Subcutaneous abdominal adipose tissue (tissue), 5 donors: ENCODE data around the gene ALG9.

ENCODE experiments used
- H3K27ac ChIP-seq: one replicate; pipeline ENCODE4 v1.7.0; 2013; ENCODE audit warnings: low read depth, mild to moderate bottlenecking, inconsistent platforms, low read length, moderate library complexity
- H3K27me3 ChIP-seq, 5 donors: one replicate each; pipeline ENCODE4 v1.7.0; 2013; ENCODE audit warnings: low read length in 5 of 5, inconsistent platforms in 1 of 5; ENCODE audit not compliant: control insufficient read depth in 5 of 5, insufficient read depth in 4 of 5
- H3K36me3 ChIP-seq, 5 donors: one replicate each; pipeline ENCODE4 v1.7.0; 2013; ENCODE audit warnings: low read length in 5 of 5; ENCODE audit not compliant: control insufficient read depth in 5 of 5, insufficient read depth in 5 of 5
- H3K4me1 ChIP-seq, 5 donors: one replicate each; pipeline ENCODE4 v1.7.0; 2013; ENCODE audit warnings: low read length in 5 of 5, mild to moderate bottlenecking in 3 of 5, moderate library complexity in 1 of 5; ENCODE audit not compliant: control insufficient read depth in 5 of 5, insufficient read depth in 5 of 5
- H3K4me3 ChIP-seq, 5 donors: one replicate each; pipeline ENCODE4 v1.7.0; 2013; ENCODE audit warnings: low read length in 5 of 5, low read depth in 1 of 5
- H3K9ac ChIP-seq, 5 donors: one replicate each; pipeline ENCODE4 v1.7.0; 2013; ENCODE audit warnings: low read length in 5 of 5, mild to moderate bottlenecking in 4 of 5, moderate library complexity in 3 of 5
- H3K9me3 ChIP-seq, 5 donors: one replicate each; pipeline ENCODE4 v1.7.0; 2013; ENCODE audit warnings: low read length in 5 of 5; ENCODE audit not compliant: control insufficient read depth in 5 of 5
- donor health status: healthy.
- donor health status: healthy.
- donor health status: healthy.
- donor health status: healthy.
- donor health status: healthy.

The ALG9 gene

GRCh38 chr11:111741751-111742150 is 129.6 kb downstream of the ALG9 start:
- peaks cover 47 to 83% (median 55%) of the 10 kb centered on the region in 5 donors for H3K36me3 ChIP-seq
- H3K9me3 ChIP-seq: no peaks in the 10 kb centered on the region

GRCh38 chr11:111739299-111739698 is 132.1 kb downstream of the ALG9 start:
- no peaks in the 10 kb centered on the region for H3K27me3 ChIP-seq
- H3K9me3 ChIP-seq: no peaks in the 10 kb centered on the region
- H3K4me1 ChIP-seq: peaks cover 31 to 62% (median 58%) of the 10 kb centered on the region in 5 donors
- peak overlapping the region in 2 of 5 donors; percentile 87 to 97 for H3K9ac ChIP-seq
- peak overlapping the region; percentile 100 for H3K27ac ChIP-seq
- peaks cover 36 to 61% (median 43%) of the 10 kb centered on the region in 5 donors for H3K36me3 ChIP-seq
- H3K4me3 ChIP-seq: no peak overlapping the region

More at GRCh38 chr11:111741751-111742150, 129.6 kb downstream of the ALG9 start:
- H3K27ac ChIP-seq: peak overlapping the region; percentile 100
- H3K4me3 ChIP-seq: no peak overlapping the region
- H3K4me1 ChIP-seq: peaks cover 12 to 65% (median 52%) of the 10 kb centered on the region in 5 donors
- H3K9ac ChIP-seq: peak overlapping the region in 1 of 5 donors; percentile 26
- H3K27me3 ChIP-seq: no peaks in the 10 kb centered on the region

GRCh38 chr11:111737444-111738210 is 133.8 kb downstream of the ALG9 start:
- peaks cover 19 to 45% (median 28%) of the 10 kb centered on the region in 5 donors for H3K36me3 ChIP-seq
- no peaks in the 10 kb centered on the region for H3K9me3 ChIP-seq
- H3K4me1 ChIP-seq: peaks cover 46 to 73% (median 68%) of the 10 kb centered on the region in 5 donors
- H3K27ac ChIP-seq: peak overlapping the region; percentile 100
- peak overlapping the region; percentile 72 to 97 (median 87) for H3K9ac ChIP-seq
- H3K27me3 ChIP-seq: no peaks in the 10 kb centered on the region
- peak overlapping the region; percentile 19 to 49 (median 40) for H3K4me3 ChIP-seq

GRCh38 chr11:111736621-111737443 is 134.5 kb downstream of the ALG9 start:
- Histone ChIP-seq H3K9me3 (no peaks in the 10 kb centered on the region), H3K27me3 (no peaks in the 10 kb centered on the region), H3K27ac (peak overlapping the region; percentile 100), H3K9ac (peak overlapping the region; percentile 72 to 97 (median 92)), H3K4me3 (peak overlapping the region; percentile 23 to 49 (median 40)), H3K36me3 (peaks cover 14 to 38% (median 22%) of the 10 kb centered on the region in 5 donors), H3K4me1 (peaks cover 48 to 79% (median 76%) of the 10 kb centered on the region in 5 donors)
